Measurements from ENCODE around the gene LRRN4. TPM values are rescaled to one million over a fixed set of nuclear protein-coding genes. Genes with fewer than 3 reads are reported as not detected.

LRRN4 gene
- total and polyA plus RNA-seq, 7 donors: 0.03 to 0.10 (median 0.09) TPM; not detected in 4

- Histone ChIP-seq H3K27me3 (ENCODE audit: insufficient read depth in 3 of 3, low read length in 2 of 3) (peaks cover 0 to 7% (median 0%) of the 10 kb centered on the region in 3 donors), H3K4me3 (no peak overlapping the region), H3K27ac (no peak overlapping the region), H3K36me3 (ENCODE audit: insufficient read depth in 1 of 2, low read depth in 1 of 2) (peaks cover 0 to 19% of the 10 kb centered on the region in 2 donors), H3K9me3 (no peaks in the 10 kb centered on the region), H3K4me1 (no peaks in the 10 kb centered on the region)
- intact Hi-C loops (cut with DNase I): no loop called here
- ATAC-seq (no peak), DNase-seq (no peak)
- no peak for TF ChIP-seq CTCF (IDR thresholded peaks at IDR 0.05)
- WGBS, 3 donors: 53 to 56% (median 55%) methylated on average over 1 of the region's 1 CpG
Observed at GRCh38 chr20:6046432-6046831, 7.4 kb downstream of the LRRN4 start.

- intact Hi-C loops (cut with DNase I): no loop called here
- peaks cover 0 to 28% of the 10 kb centered on the region in 2 donors for H3K36me3 ChIP-seq (ENCODE audit: insufficient read depth in 1 of 2, low read depth in 1 of 2)
- no peak overlapping the region for H3K27ac ChIP-seq
- no peak for DNase-seq
- no peaks in the 10 kb centered on the region for H3K9me3 ChIP-seq
- H3K27me3 ChIP-seq (ENCODE audit: insufficient read depth in 3 of 3, low read length in 2 of 3): no peaks in the 10 kb centered on the region
- no peak for ATAC-seq
- no peaks in the 10 kb centered on the region for H3K4me1 ChIP-seq
- H3K4me3 ChIP-seq: no peak overlapping the region
- TF ChIP-seq CTCF (IDR thresholded peaks at IDR 0.05): no peak
Observed at GRCh38 chr20:6045566-6045965, 8.3 kb downstream of the LRRN4 start.

- Histone ChIP-seq H3K4me3 (no peak overlapping the region), H3K4me1 (no peaks in the 10 kb centered on the region), H3K9me3 (no peaks in the 10 kb centered on the region), H3K27ac (no peak overlapping the region), H3K27me3 (ENCODE audit: insufficient read depth in 3 of 3, low read length in 2 of 3) (no peaks in the 10 kb centered on the region), H3K36me3 (ENCODE audit: insufficient read depth in 1 of 2, low read depth in 1 of 2) (peaks cover 0 to 41% of the 10 kb centered on the region in 2 donors)
- DNase-seq (no peak), ATAC-seq (peak in 2 of 4 donors; percentile 7 to 26)
- 67 to 79% (median 74%) methylated on average over 2 of the region's 2 CpGs for WGBS, 3 donors
- intact Hi-C loops (cut with DNase I): no loop called here
- TF ChIP-seq CTCF (IDR thresholded peaks at IDR 0.05): no peak
Observed at GRCh38 chr20:6044115-6044514, 9.7 kb downstream of the LRRN4 start.

- Histone ChIP-seq H3K4me3 (no peak overlapping the region), H3K27me3 (ENCODE audit: insufficient read depth in 3 of 3, low read length in 2 of 3) (no peaks in the 10 kb centered on the region), H3K36me3 (ENCODE audit: insufficient read depth in 1 of 2, low read depth in 1 of 2) (peaks cover 0 to 63% of the 10 kb centered on the region in 2 donors), H3K27ac (no peak overlapping the region), H3K4me1 (no peaks in the 10 kb centered on the region), H3K9me3 (no peaks in the 10 kb centered on the region)
- 90 to 92% (median 92%) methylated on average over 24 to 26 of the region's 26 CpGs for WGBS, 3 donors
- intact Hi-C loops (cut with DNase I): no loop called here
- ATAC-seq (peak in 3 of 4 donors; percentile 20 to 22 (median 21)), DNase-seq (no peak)
- TF ChIP-seq CTCF (IDR thresholded peaks at IDR 0.05): no peak
Observed at GRCh38 chr20:6041808-6042265, 12.0 kb downstream of the LRRN4 start.
